Glutamatergic neuron (in vitro differentiated cells): Measurements from ENCODE around the gene NES. TPM values are rescaled to one million over a fixed set of nuclear protein-coding genes. Genes with fewer than 3 reads are reported as not detected.

Experiments
- DNase-seq: peaks from one replicate; pipeline ENCODE4 v3.0.0; 2022
- H3K27ac Mint-ChIP-seq: one replicate; pipeline ENCODE4 v1.8.0; 2020; ENCODE audit warnings: mild to moderate bottlenecking, mixed read lengths, inconsistent platforms; ENCODE audit not compliant: unreplicated experiment
- H3K27me3 Mint-ChIP-seq: one replicate; pipeline ENCODE4 v1.8.0; 2020; ENCODE audit warnings: mild to moderate bottlenecking, moderate library complexity, mixed read lengths, inconsistent platforms; ENCODE audit not compliant: unreplicated experiment
- H3K36me3 Mint-ChIP-seq: one replicate; pipeline ENCODE4 v1.8.0; 2020; ENCODE audit warnings: mild to moderate bottlenecking, mixed read lengths, inconsistent platforms; ENCODE audit not compliant: unreplicated experiment
- H3K4me1 Mint-ChIP-seq: one replicate; pipeline ENCODE4 v1.8.0; 2020; ENCODE audit warnings: mild to moderate bottlenecking, low read depth, mixed read lengths, inconsistent platforms; ENCODE audit not compliant: unreplicated experiment
- H3K4me3 Mint-ChIP-seq: one replicate; pipeline ENCODE4 v1.8.0; 2020; ENCODE audit warnings: mild to moderate bottlenecking, mixed read lengths, inconsistent platforms; ENCODE audit not compliant: unreplicated experiment
- H3K9me3 Mint-ChIP-seq: one replicate; pipeline ENCODE4 v1.8.0; 2020; ENCODE audit warnings: mild to moderate bottlenecking, moderate library complexity, mixed read lengths, inconsistent platforms; ENCODE audit not compliant: unreplicated experiment
- total RNA-seq: library from RNA; stranded (reverse); fragmentation: NEBNext Ultra II Directional; extraction: Animal tissue kit (Norgen Biotek cat#: 25700); gene quantifications from one replicate; pipeline ENCODE4 v1.2.1, GENCODE V29; 2021; ENCODE audit not compliant: unreplicated experiment
- TF ChIP-seq, protein P1 (sequence below): fragments of 200-600 bp; sonication (generic); IDR thresholded peaks from one replicate; pipeline ENCODE4 v1.5.0; 2021; ENCODE audit not compliant: partially characterized antibody, unreplicated experiment

The NES gene
- total RNA-seq, 1 donor from 2014 or later, result 375 TPM

DNA sequence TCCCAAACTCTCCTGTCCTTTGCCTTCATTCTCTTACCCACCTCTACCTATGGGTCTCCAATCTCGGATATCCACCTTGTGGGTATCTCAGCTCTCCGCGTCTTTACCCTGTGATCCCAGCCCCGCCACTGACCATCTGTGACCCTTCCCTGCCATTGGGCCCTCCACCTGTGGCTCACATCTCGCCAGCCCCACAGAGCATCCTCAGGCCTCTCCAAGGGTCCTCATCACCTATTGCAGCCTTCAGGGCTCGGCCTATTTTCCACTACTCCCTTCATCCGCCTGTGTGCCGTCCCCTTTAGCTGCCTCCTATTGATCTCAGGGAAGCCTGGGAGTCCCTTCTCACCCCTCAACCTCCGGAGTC, 24.2 kb downstream of the NES start:
- TF ChIP-seq, protein P1, sequence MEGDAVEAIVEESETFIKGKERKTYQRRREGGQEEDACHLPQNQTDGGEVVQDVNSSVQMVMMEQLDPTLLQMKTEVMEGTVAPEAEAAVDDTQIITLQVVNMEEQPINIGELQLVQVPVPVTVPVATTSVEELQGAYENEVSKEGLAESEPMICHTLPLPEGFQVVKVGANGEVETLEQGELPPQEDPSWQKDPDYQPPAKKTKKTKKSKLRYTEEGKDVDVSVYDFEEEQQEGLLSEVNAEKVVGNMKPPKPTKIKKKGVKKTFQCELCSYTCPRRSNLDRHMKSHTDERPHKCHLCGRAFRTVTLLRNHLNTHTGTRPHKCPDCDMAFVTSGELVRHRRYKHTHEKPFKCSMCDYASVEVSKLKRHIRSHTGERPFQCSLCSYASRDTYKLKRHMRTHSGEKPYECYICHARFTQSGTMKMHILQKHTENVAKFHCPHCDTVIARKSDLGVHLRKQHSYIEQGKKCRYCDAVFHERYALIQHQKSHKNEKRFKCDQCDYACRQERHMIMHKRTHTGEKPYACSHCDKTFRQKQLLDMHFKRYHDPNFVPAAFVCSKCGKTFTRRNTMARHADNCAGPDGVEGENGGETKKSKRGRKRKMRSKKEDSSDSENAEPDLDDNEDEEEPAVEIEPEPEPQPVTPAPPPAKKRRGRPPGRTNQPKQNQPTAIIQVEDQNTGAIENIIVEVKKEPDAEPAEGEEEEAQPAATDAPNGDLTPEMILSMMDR, result no peak
- no peaks in the 10 kb centered on the region for H3K36me3 Mint-ChIP-seq
- peaks cover 36% of the 10 kb centered on the region for H3K4me1 Mint-ChIP-seq
- DNase-seq, result no peak
- no peak overlapping the region for H3K4me3 Mint-ChIP-seq
- H3K27ac Mint-ChIP-seq, result no peak overlapping the region
- H3K27me3 Mint-ChIP-seq, result peaks cover 21% of the 10 kb centered on the region
- peaks cover 18% of the 10 kb centered on the region for H3K9me3 Mint-ChIP-seq

DNA sequence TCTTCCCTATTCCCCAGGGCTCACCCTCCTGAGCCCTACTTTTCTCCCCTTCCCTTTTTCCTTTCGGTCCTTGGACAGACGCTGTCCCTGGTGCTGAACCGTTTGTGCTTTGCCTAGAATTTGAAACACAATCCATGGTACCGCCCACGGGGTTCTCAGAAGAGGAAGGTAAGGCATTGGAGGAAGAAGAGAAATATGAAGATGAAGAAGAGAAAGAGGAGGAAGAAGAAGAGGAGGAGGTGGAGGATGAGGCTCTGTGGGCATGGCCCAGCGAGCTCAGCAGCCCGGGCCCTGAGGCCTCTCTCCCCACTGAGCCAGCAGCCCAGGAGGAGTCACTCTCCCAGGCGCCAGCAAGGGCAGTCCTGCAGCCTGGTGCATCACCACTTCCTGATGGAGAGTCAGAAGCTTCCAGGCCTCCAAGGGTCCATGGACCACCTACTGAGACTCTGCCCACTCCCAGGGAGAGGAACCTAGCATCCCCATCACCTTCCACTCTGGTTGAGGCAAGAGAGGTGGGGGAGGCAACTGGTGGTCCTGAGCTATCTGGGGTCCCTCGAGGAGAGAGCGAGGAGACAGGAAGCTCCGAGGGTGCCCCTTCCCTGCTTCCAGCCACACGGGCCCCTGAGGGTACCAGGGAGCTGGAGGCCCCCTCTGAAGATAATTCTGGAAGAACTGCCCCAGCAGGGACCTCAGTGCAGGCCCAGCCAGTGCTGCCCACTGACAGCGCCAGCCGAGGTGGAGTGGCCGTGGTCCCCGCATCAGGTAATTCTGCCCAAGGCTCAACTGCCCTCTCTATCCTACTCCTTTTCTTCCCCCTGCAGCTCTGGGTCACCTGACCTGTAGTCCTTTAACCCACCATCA, 24.8 kb downstream of the NES start:
- peaks cover 21% of the 10 kb centered on the region for H3K27me3 Mint-ChIP-seq
- peaks cover 37% of the 10 kb centered on the region for H3K4me1 Mint-ChIP-seq
- no peaks in the 10 kb centered on the region for H3K36me3 Mint-ChIP-seq
- no peak overlapping the region for H3K27ac Mint-ChIP-seq
- no peak overlapping the region for H3K4me3 Mint-ChIP-seq
- peaks cover 18% of the 10 kb centered on the region for H3K9me3 Mint-ChIP-seq
- DNase-seq, result no peak
- TF ChIP-seq, protein P1, result no peak

DNA sequence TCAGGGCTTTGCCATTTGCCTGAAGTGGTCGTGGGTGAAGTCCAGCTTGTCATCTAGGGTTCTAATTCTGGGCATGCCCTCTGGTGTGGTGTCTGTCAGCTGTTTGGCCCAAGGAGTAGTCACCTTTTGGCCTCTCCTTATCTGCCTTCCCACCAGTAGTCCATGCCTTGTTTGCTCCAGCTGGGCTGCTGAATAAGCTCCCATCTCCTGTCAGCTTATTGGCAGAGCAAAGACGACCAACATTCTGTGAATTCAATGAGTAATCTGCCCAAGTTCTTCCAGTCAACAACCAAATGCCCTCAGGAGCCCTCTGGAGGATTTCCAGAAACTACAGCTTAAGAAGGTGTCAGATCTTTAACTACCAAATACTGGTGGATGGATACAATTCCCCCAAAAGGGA, 28.3 kb downstream of the NES start:
- H3K4me3 Mint-ChIP-seq, result no peak overlapping the region
- H3K27me3 Mint-ChIP-seq, result peaks cover 28% of the 10 kb centered on the region
- TF ChIP-seq, protein P1, result no peak
- H3K4me1 Mint-ChIP-seq, result peaks cover 23% of the 10 kb centered on the region
- no peak overlapping the region for H3K27ac Mint-ChIP-seq
- H3K9me3 Mint-ChIP-seq, result peaks cover 12% of the 10 kb centered on the region
- H3K36me3 Mint-ChIP-seq, result peaks cover 5% of the 10 kb centered on the region
- no peak for DNase-seq

DNA sequence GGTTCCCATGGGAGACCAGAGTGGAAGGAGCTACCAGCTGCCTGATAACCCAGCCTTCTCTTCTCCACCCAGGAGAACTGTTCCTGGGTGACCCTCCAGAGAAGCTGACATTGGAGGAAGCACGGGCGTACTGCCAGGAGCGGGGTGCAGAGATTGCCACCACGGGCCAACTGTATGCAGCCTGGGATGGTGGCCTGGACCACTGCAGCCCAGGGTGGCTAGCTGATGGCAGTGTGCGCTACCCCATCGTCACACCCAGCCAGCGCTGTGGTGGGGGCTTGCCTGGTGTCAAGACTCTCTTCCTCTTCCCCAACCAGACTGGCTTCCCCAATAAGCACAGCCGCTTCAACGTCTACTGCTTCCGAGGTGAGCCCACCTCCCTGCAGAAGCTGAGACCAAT, 28.7 kb downstream of the NES start:
- H3K36me3 Mint-ChIP-seq, result peaks cover 5% of the 10 kb centered on the region
- peaks cover 14% of the 10 kb centered on the region for H3K9me3 Mint-ChIP-seq
- H3K27me3 Mint-ChIP-seq, result peaks cover 28% of the 10 kb centered on the region
- peaks cover 23% of the 10 kb centered on the region for H3K4me1 Mint-ChIP-seq
- DNase-seq, result no peak
- H3K27ac Mint-ChIP-seq, result no peak overlapping the region
- TF ChIP-seq, protein P1, result no peak
- H3K4me3 Mint-ChIP-seq, result peak overlapping the region; percentile 52

DNA sequence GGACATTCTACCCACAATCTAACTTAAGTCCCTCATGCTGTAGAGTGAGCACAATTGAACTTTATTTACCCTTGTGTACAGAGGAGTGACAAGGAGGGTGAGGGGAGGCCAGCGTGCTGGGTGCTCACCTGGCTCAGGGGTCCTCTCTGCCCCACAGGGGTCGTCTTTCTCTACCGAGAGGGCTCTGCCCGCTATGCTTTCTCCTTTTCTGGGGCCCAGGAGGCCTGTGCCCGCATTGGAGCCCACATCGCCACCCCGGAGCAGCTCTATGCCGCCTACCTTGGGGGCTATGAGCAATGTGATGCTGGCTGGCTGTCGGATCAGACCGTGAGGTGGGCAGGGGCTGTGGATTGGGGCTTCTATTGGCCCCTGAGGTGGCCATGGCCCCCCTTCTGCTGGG, 29.9 kb downstream of the NES start:
- DNase-seq, result no peak
- H3K27me3 Mint-ChIP-seq, result peaks cover 28% of the 10 kb centered on the region
- no peak overlapping the region for H3K4me3 Mint-ChIP-seq
- H3K27ac Mint-ChIP-seq, result no peak overlapping the region
- TF ChIP-seq, protein P1, result no peak
- H3K36me3 Mint-ChIP-seq, result peaks cover 5% of the 10 kb centered on the region
- peaks cover 21% of the 10 kb centered on the region for H3K4me1 Mint-ChIP-seq
- H3K9me3 Mint-ChIP-seq, result peaks cover 12% of the 10 kb centered on the region
